DOHH2 (cell line): ENCODE data around the gene MYD88.

Experiments used
- H3F3A ChIP-seq: fragments of 200-600 bp; sonication (generic), shearing (Covaris generic); 2 replicates; pipeline ENCODE4 v1.6.0; 2016; ENCODE audit warnings: antibody characterized with exemption, mild to moderate bottlenecking; ENCODE audit not compliant: control insufficient read depth, insufficient read depth
- H3K27ac ChIP-seq: fragments of 200-600 bp; sonication (generic); 2 replicates; pipeline ENCODE4 v1.5.1; 2014; ENCODE audit warnings: low read depth, mild to moderate bottlenecking, low read length, moderate library complexity
- H3K27me3 ChIP-seq: fragments of 200-600 bp; sonication (generic); 2 replicates; pipeline ENCODE4 v1.6.1; 2014; ENCODE audit warnings: mild to moderate bottlenecking, low read length, mixed read lengths; ENCODE audit not compliant: control insufficient read depth
- H3K36me3 ChIP-seq: fragments of 200-600 bp; sonication (generic); 2 replicates; pipeline ENCODE4 v1.6.1; 2014; ENCODE audit warnings: mild to moderate bottlenecking, low read length, moderate library complexity, mixed read lengths; ENCODE audit not compliant: control insufficient read depth
- H3K4me1 ChIP-seq: fragments of 200-600 bp; sonication (generic); 2 replicates; pipeline ENCODE4 v1.6.1; 2014; ENCODE audit warnings: mild to moderate bottlenecking, low read length, mixed read lengths; ENCODE audit not compliant: control insufficient read depth
- H3K4me2 ChIP-seq: fragments of 200-600 bp; sonication (generic); 2 replicates; pipeline ENCODE4 v1.6.0; 2014; ENCODE audit warnings: mild to moderate bottlenecking, low read length, moderate library complexity
- H3K4me3 ChIP-seq: fragments of 200-600 bp; sonication (generic); 2 replicates; pipeline ENCODE4 v1.5.1; 2014; ENCODE audit warnings: mild to moderate bottlenecking, low read length, mixed read lengths
- H3K79me2 ChIP-seq: fragments of 200-600 bp; sonication (generic); 2 replicates; pipeline ENCODE4 v1.6.1; 2014; ENCODE audit warnings: mild to moderate bottlenecking, low read length, mixed read lengths; ENCODE audit not compliant: control insufficient read depth
- H3K9me2 ChIP-seq: fragments of 200-600 bp; sonication (generic); replicated peaks from 2 replicates; pipeline ENCODE4 v1.6.1; 2014; ENCODE audit warnings: mild to moderate bottlenecking, low read length, mixed read lengths; ENCODE audit not compliant: control insufficient read depth
- H3K9me3 ChIP-seq: fragments of 200-600 bp; sonication (generic); 2 replicates; pipeline ENCODE4 v1.6.1; 2014; ENCODE audit warnings: antibody characterized with exemption, low read length, mixed read lengths; ENCODE audit not compliant: control insufficient read depth, insufficient read depth
- H4K20me1 ChIP-seq: fragments of 200-600 bp; sonication (generic); 2 replicates; pipeline ENCODE4 v1.6.0; 2014; ENCODE audit warnings: low read depth, mild to moderate bottlenecking, antibody characterized with exemption, low read length, moderate library complexity; ENCODE audit not compliant: control insufficient read depth, insufficient read depth
- CTCF ChIP-seq: fragments of 200-600 bp; sonication (generic); IDR thresholded peaks from one replicate; pipeline ENCODE4 v1.5.1; 2014; ENCODE audit warnings: antibody characterized with exemption, mild to moderate bottlenecking, low read depth, low read length; ENCODE audit not compliant: poor library complexity, severe bottlenecking
- EZH2phosphoT487 ChIP-seq: fragments of 200-600 bp; sonication (generic); IDR thresholded peaks from 2 replicates; pipeline ENCODE4 v1.6.1; 2017; ENCODE audit warnings: borderline replicate concordance, mild to moderate bottlenecking, antibody characterized with exemption, low read length, moderate library complexity, mixed read lengths

MYD88 gene

GRCh38 chr3:38169027-38169317, 30.5 kb downstream of the MYD88 start:
- H3F3A ChIP-seq, result no peaks in the 10 kb centered on the region
- peaks cover 11% of the 10 kb centered on the region; the same call in 1 of the 2 replicates for H4K20me1 ChIP-seq
- no peaks in the 10 kb centered on the region for H3K27me3 ChIP-seq

GRCh38 chr3:38170722-38171121, 32.3 kb downstream of the MYD88 start:
- no peaks in the 10 kb centered on the region for H3K9me2 ChIP-seq

More at GRCh38 chr3:38169027-38169317, 30.5 kb downstream of the MYD88 start:
- H3K9me2 ChIP-seq, result no peaks in the 10 kb centered on the region
- TF ChIP-seq CTCF, result no peak
- TF ChIP-seq EZH2phosphoT487, result no peak
- peak overlapping the region; percentile 88 for H3K4me2 ChIP-seq
- H3K36me3 ChIP-seq, result peaks cover 9% of the 10 kb centered on the region
- H3K4me3 ChIP-seq, result peak overlapping the region; percentile 24; the same call in 1 of the 2 replicates
- no peak overlapping the region for H3K27ac ChIP-seq
- peaks cover 39% of the 10 kb centered on the region for H3K4me1 ChIP-seq
- H3K79me2 ChIP-seq, result peaks cover 92% of the 10 kb centered on the region
- no peaks in the 10 kb centered on the region for H3K9me3 ChIP-seq

GRCh38 chr3:38171622-38172021, 33.2 kb downstream of the MYD88 start:
- no peak overlapping the region for H3K4me2 ChIP-seq
- no peaks in the 10 kb centered on the region; the same call in 1 of the 2 replicates for H3K36me3 ChIP-seq
- H3K4me1 ChIP-seq, result peaks cover 27% of the 10 kb centered on the region
- H3K27ac ChIP-seq, result no peak overlapping the region
- H3F3A ChIP-seq, result no peaks in the 10 kb centered on the region
- H3K9me3 ChIP-seq, result no peaks in the 10 kb centered on the region
- H3K27me3 ChIP-seq, result no peaks in the 10 kb centered on the region
- H3K4me3 ChIP-seq, result no peak overlapping the region
- no peak for TF ChIP-seq CTCF
- no peak for TF ChIP-seq EZH2phosphoT487
- H3K79me2 ChIP-seq, result peaks cover 99% of the 10 kb centered on the region
- peaks cover 11% of the 10 kb centered on the region; the same call in 1 of the 2 replicates for H4K20me1 ChIP-seq
- no peaks in the 10 kb centered on the region for H3K9me2 ChIP-seq

More at GRCh38 chr3:38170722-38171121, 32.3 kb downstream of the MYD88 start:
- Histone ChIP-seq H3K27ac (no peak overlapping the region), H3K36me3 (peaks cover 6% of the 10 kb centered on the region), H3K27me3 (no peaks in the 10 kb centered on the region), H3K79me2 (peaks cover 100% of the 10 kb centered on the region), H3K4me1 (peaks cover 32% of the 10 kb centered on the region), H3K9me3 (no peaks in the 10 kb centered on the region), H3F3A (no peaks in the 10 kb centered on the region), H3K4me3 (no peak overlapping the region), H4K20me1 (peaks cover 11% of the 10 kb centered on the region; the same call in 1 of the 2 replicates), H3K4me2 (no peak overlapping the region)
- TF ChIP-seq CTCF (no peak), EZH2phosphoT487 (no peak)
